Erythroblast (primary cell): ENCODE results near the gene LGR6.

ENCODE experiments used
- GATA1 ChIP-seq: IDR thresholded peaks from 2 replicates; pipeline ENCODE4 v1.6.1; 2011; ENCODE audit warnings: low read depth, mild to moderate bottlenecking, control low read depth, low read length, moderate library complexity
- POLR2A ChIP-seq: IDR thresholded peaks from 2 replicates; pipeline ENCODE4 v1.6.1; 2011; ENCODE audit warnings: mild to moderate bottlenecking, low read length

DNA sequence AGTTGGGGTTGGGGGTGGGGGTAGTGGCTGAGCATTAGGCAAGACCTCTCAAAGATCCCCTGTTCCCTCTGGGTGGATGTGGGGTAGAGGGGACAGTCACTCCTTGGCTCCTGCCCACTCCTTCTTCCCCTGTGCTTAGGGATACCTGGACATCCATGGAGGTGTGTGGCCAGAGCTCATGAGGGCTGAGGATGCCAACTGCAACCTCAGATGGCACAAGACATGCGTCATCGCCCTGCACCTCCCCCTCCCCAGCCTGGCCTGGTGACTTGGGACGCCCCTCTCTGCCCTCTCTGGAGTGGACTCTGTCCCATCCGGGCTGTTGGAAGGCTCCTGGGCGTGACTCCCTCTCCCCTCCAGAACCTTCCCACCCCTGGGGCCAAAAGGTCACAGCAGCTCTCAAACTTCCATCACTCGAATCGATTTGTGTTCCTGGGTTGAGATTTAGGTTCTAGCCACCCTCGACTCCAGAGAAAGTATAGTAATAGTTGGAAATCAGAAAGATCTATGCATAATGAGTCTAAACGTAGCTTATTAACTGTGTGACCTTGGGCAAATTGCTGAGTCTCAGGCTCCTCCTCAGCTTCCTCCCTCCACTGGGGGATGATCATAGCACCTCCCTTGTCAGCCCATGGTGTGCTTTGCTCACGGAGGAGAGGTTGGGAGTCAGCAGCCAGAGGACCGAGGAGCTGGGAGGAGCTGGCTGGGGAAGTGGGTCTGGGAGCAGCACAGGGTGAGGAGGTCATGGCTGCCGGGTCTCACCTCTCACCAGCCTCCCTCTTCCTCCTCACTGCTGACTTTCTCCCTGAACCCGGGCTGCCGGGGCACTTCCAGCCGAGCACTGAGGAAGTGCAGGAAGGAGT lies 30.9 kb upstream of the LGR6 start:
- TF ChIP-seq POLR2A = no peak
- TF ChIP-seq GATA1 = no peak
